Ecto neural progenitor cell (in vitro differentiated cells): ENCODE data around the gene UQCC3.
A peak's percentile ranks its signal among the peaks of the same experiment; 100 is the strongest.
"Not testable (repeated sequence)": the region's sequence is repeated elsewhere in the genome, so short reads cannot be mapped to it uniquely, and the experiment has no call there.

Experiments used
- DNase-seq: peaks from one replicate; pipeline ENCODE4 v3.0.0-alpha.2; 2018; ENCODE audit warnings: low spot score

UQCC3 gene

GRCh38 chr11:62665599-62666258, 5.7 kb upstream of the UQCC3 start:
- peak; percentile 69 for DNase-seq

GRCh38 chr11:62666259-62666926, 5.1 kb upstream of the UQCC3 start:
- DNase-seq, result no peak

- DNase-seq, result no peak
These were observed 4.0 kb upstream of the UQCC3 start for GRCh38 chr11:62667460-62667859.

GRCh38 chr11:62669420-62670161, 1.9 kb upstream of the UQCC3 start:
- DNase-seq, result no peak

- no peak for DNase-seq
These were observed 251 bp upstream of the UQCC3 start for GRCh38 chr11:62671236-62671607.

GRCh38 chr11:62673196-62673525, 1.7 kb downstream of the UQCC3 start:
- DNase-seq, result no peak

GRCh38 chr11:62675415-62675814, 3.9 kb downstream of the UQCC3 start:
- DNase-seq, result not testable (repeated sequence)

GRCh38 chr11:62676698-62677097, 5.2 kb downstream of the UQCC3 start:
- no peak for DNase-seq

- no peak for DNase-seq
These were observed 5.7 kb downstream of the UQCC3 start for GRCh38 chr11:62677156-62677555.

GRCh38 chr11:62677714-62678113, 6.2 kb downstream of the UQCC3 start:
- no peak for DNase-seq

GRCh38 chr11:62678433-62678769, 6.9 kb downstream of the UQCC3 start:
- no peak for DNase-seq

GRCh38 chr11:62678770-62679696, 7.6 kb downstream of the UQCC3 start, which contains the start of gene UBXN1:
TSS of gene UBXN1 (minus strand) at chr11:62679073. CDS start at chr11:62678923, 150 bp downstream.
- DNase-seq, result peak; percentile 89

GRCh38 chr11:62680825-62681240, 9.4 kb downstream of the UQCC3 start:
- DNase-seq, result no peak

- DNase-seq, result no peak
These were observed 11.0 kb downstream of the UQCC3 start for GRCh38 chr11:62682518-62682917.

GRCh38 chr11:62687508-62688396, 16.3 kb downstream of the UQCC3 start:
- peak; percentile 52 for DNase-seq

GRCh38 chr11:62688491-62688890, 17.0 kb downstream of the UQCC3 start:
- no peak for DNase-seq

GRCh38 chr11:62689421-62690183, 18.1 kb downstream of the UQCC3 start, which contains the start of gene LRRN4CL:
TSS of gene LRRN4CL (minus strand) at chr11:62689530. CDS start at chr11:62688508, 1,022 bp downstream.
- DNase-seq, result no peak

GRCh38 chr11:62693624-62694023, 22.2 kb downstream of the UQCC3 start:
- not testable (repeated sequence) for DNase-seq

- peak; percentile 76 for DNase-seq
These were observed 23.1 kb downstream of the UQCC3 start for GRCh38 chr11:62694455-62695167.

- DNase-seq, result no peak
These were observed 30.8 kb downstream of the UQCC3 start for GRCh38 chr11:62702246-62702645.
